HepG2 (cell line): ENCODE measurements around the gene SLC8A2. TPM values are rescaled to one million over a fixed set of nuclear protein-coding genes. Genes with fewer than 3 reads are reported as not detected.

Source experiments
- FOXP4 ChIP-seq: sonication (generic); formaldehyde crosslinking; IDR thresholded peaks from 2 replicates; pipeline ENCODE4 v1.4.0; 2020; ENCODE audit warnings: missing genetic modification reagents
- HOXA5 ChIP-seq: sonication (generic); formaldehyde crosslinking; IDR thresholded peaks from 2 replicates; pipeline ENCODE4 v1.4.0; 2020; ENCODE audit warnings: missing genetic modification reagents
- HOXA9 ChIP-seq: sonication (generic); formaldehyde crosslinking; IDR thresholded peaks from 2 replicates; pipeline ENCODE4 v1.8.1; 2022; ENCODE audit warnings: missing genetic modification reagents, mild to moderate bottlenecking, moderate library complexity, borderline replicate concordance
- NFIB ChIP-seq: sonication (generic); formaldehyde crosslinking; IDR thresholded peaks from 2 replicates; pipeline ENCODE4 v1.9.0; 2021; ENCODE audit warnings: missing genetic modification reagents, mild to moderate bottlenecking, borderline replicate concordance
- PCBP2 ChIP-seq: fragments of 200-400 bp; formaldehyde crosslinking; optimal IDR thresholded peaks from 2 replicates; pipeline ENCODE3; 2018; ENCODE audit warnings: low read length, low read depth; ENCODE audit not compliant: poor library complexity, severe bottlenecking
- POLR2AphosphoS2 ChIP-seq: IDR thresholded peaks from 2 replicates; pipeline ENCODE4 v1.6.1; 2011; ENCODE audit warnings: low read depth, low read length, improper control_type of control experiment
- RFX5 ChIP-seq: IDR thresholded peaks from 2 replicates; pipeline ENCODE4 v1.6.1; 2011; ENCODE audit warnings: low read depth, low read length, improper control_type of control experiment
- RFXAP ChIP-seq: sonication (generic); formaldehyde crosslinking; IDR thresholded peaks from 2 replicates; pipeline ENCODE4 v1.4.0; 2020; ENCODE audit warnings: missing genetic modification reagents, borderline replicate concordance
- SAP130 ChIP-seq: IDR thresholded peaks from 2 replicates; pipeline ENCODE4 v1.6.1; 2016; ENCODE audit warnings: low read depth
- SP1 ChIP-seq, 2 experiments: fragments of 450-650 bp in 1 of 2; sonication (generic) in 1 of 2; formaldehyde crosslinking in 1 of 2; IDR thresholded peaks; 2 replicates each; pipeline versions ENCODE4 v1.4.0 to v1.6.1; 2016 to 2020; ENCODE audit warnings: missing genetic modification reagents in 1 of 2
- TCF7 ChIP-seq: sonication (generic); IDR thresholded peaks from 2 replicates; pipeline ENCODE4 v1.6.1; 2016; ENCODE audit warnings: antibody characterized with exemption, low read depth
- U2AF2 ChIP-seq: fragments of 200-400 bp; formaldehyde crosslinking; IDR thresholded peaks from 2 replicates; pipeline ENCODE4 v1.6.1; 2017; ENCODE audit warnings: low read depth, mild to moderate bottlenecking, low read length
- ZBTB7B ChIP-seq: sonication (generic); formaldehyde crosslinking; IDR thresholded peaks from 2 replicates; pipeline ENCODE4 v1.4.0; 2020; ENCODE audit warnings: missing genetic modification reagents
- ZFP62 ChIP-seq: sonication (generic); formaldehyde crosslinking; IDR thresholded peaks from 2 replicates; pipeline ENCODE4 v1.4.0; 2020; ENCODE audit warnings: missing genetic modification reagents
- ZFYVE20 ChIP-seq: sonication (generic); formaldehyde crosslinking; IDR thresholded peaks from 2 replicates; pipeline ENCODE4 v1.8.0; 2023; ENCODE audit warnings: low read depth, mild to moderate bottlenecking, moderate library complexity, missing genetic modification reagents, borderline replicate concordance
- ZNF503 ChIP-seq: sonication (generic); formaldehyde crosslinking; IDR thresholded peaks from 2 replicates; pipeline ENCODE4 v1.4.0; 2020; ENCODE audit warnings: missing genetic modification reagents
- ZNF781 ChIP-seq: sonication (generic); formaldehyde crosslinking; IDR thresholded peaks from 2 replicates; pipeline ENCODE4 v1.5.1; 2020; ENCODE audit warnings: borderline replicate concordance, mild to moderate bottlenecking, missing genetic modification reagents; ENCODE audit errors: not compliant biosample characterization
- polyA plus RNA-seq, 8 experiments: library from polyadenylated mRNA; depleted of rRNA in 3 of 8; stranded (reverse) in 7 of 8; unstranded in 1 of 8; fragments of >200 nt; fragmentation: Illumina TruSeq in 4 of 8; extraction: Trizol in 4 of 8; gene quantifications; 2 replicates each; pipeline versions ENCODE4 v1.2.1 to v1.2.3, GENCODE V29; 2011 to 2016; ENCODE audit warnings: low read depth in 4 of 8, missing spikeins in 1 of 8, mixed read lengths in 1 of 8; ENCODE audit not compliant: insufficient read depth in 1 of 8
- total RNA-seq, 5 experiments: library from RNA; depleted of rRNA; stranded (reverse); fragments of >200 nt; fragmentation: Illumina TruSeq; extraction: Trizol; gene quantifications; 2 replicates each; pipeline ENCODE4 v1.2.3, GENCODE V29; 2016; ENCODE audit warnings: low read depth in 1 of 5
- TF ChIP-seq, protein P1 (sequence below): sonication (generic); formaldehyde crosslinking; IDR thresholded peaks from 2 replicates; pipeline ENCODE4 v1.9.0; 2021; ENCODE audit warnings: missing genetic modification reagents, borderline replicate concordance
- TF ChIP-seq, protein P2 (sequence below): IDR thresholded peaks from 2 replicates; pipeline ENCODE4 v1.6.1; 2016; ENCODE audit warnings: missing biosample characterization, missing genetic modification reagents, low read depth
- TF ChIP-seq, protein P3 (sequence below): sonication (generic); formaldehyde crosslinking; conservative IDR thresholded peaks from 2 replicates; pipeline ENCODE4 v1.8.0; 2022; ENCODE audit warnings: mild to moderate bottlenecking, moderate library complexity, missing genetic modification reagents

The SLC8A2 gene
- total and polyA plus RNA-seq, 2 of the 13 experiments (the other 11 are each of a cell fraction or from before 2014, with no cell fraction given), result 0.02 TPM; not detected in 1

- TF ChIP-seq U2AF2 (no peak), PCBP2 (peak; percentile 21), NFIB (CRISPR knock-in tag) (no peak), RFX5 (no peak), FOXP4 (0 out of 2 replicates have a peak, but pooled peaks have one; percentile 4), SAP130 (CRISPR knock-in tag) (peak; percentile 61; the same call in 1 of the 2 replicates), SP1 (IDR thresholded peaks at IDR 0.05) (no peak), SP1 (CRISPR knock-in tag; IDR thresholded peaks at IDR 0.05) (0 out of 2 replicates have a peak, but pooled peaks have one; percentile 22), TCF7 (no peak), RFXAP (no peak), ZBTB7B (CRISPR knock-in tag) (no peak), HOXA5 (no peak), HOXA9 (CRISPR knock-in tag) (no peak), POLR2AphosphoS2 (no peak), ZFP62 (no peak), ZNF503 (CRISPR knock-in tag) (no peak), ZNF781 (no peak), ZFYVE20 (CRISPR knock-in tag) (no peak)
- TF ChIP-seq, protein P1, sequence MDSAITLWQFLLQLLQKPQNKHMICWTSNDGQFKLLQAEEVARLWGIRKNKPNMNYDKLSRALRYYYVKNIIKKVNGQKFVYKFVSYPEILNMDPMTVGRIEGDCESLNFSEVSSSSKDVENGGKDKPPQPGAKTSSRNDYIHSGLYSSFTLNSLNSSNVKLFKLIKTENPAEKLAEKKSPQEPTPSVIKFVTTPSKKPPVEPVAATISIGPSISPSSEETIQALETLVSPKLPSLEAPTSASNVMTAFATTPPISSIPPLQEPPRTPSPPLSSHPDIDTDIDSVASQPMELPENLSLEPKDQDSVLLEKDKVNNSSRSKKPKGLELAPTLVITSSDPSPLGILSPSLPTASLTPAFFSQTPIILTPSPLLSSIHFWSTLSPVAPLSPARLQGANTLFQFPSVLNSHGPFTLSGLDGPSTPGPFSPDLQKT (CRISPR knock-in tag), result no peak
- TF ChIP-seq, protein P2, sequence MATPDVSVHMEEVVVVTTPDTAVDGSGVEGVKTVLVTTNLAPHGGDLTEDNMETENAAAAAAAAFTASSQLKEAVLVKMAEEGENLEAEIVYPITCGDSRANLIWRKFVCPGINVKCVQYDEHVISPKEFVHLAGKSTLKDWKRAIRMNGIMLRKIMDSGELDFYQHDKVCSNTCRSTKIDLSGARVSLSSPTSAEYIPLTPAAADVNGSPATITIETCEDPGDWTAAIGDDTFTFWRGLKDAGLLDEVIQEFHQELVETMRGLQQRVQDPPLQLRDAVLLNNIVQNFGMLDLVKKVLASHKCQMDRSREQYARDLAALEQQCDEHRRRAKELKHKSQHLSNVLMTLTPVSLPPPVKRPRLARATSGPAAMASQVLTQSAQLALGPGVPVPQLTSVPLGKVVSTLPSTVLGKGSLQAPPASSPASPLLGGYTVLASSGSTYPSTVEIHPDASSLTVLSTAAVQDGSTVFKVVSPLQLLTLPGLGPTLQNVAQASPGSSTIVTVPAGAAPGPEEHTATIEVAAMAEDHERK (CRISPR knock-in tag), result no peak
- TF ChIP-seq, protein P3, sequence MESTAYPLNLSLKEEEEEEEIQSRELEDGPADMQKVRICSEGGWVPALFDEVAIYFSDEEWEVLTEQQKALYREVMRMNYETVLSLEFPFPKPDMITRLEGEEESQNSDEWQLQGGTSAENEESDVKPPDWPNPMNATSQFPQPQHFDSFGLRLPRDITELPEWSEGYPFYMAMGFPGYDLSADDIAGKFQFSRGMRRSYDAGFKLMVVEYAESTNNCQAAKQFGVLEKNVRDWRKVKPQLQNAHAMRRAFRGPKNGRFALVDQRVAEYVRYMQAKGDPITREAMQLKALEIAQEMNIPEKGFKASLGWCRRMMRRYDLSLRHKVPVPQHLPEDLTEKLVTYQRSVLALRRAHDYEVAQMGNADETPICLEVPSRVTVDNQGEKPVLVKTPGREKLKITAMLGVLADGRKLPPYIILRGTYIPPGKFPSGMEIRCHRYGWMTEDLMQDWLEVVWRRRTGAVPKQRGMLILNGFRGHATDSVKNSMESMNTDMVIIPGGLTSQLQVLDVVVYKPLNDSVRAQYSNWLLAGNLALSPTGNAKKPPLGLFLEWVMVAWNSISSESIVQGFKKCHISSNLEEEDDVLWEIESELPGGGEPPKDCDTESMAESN, result no peak
These were observed 40.7 kb upstream of the SLC8A2 start (continued) for GRCh38 chr19:47512183-47512947.
